ENCODE results near the gene MANBA.
A peak's percentile ranks its signal among the peaks of the same experiment; 100 is the strongest.
"Not testable (repeated sequence)": the region's sequence is repeated elsewhere in the genome, so short reads cannot be mapped to it uniquely, and the experiment has no call there.

The MANBA gene

GRCh38 chr4:102667001-102667400 is 93.8 kb downstream of the MANBA start:
- DNase-seq, result no peak

- peak; percentile 57 for DNase-seq
These were observed 95.2 kb downstream of the MANBA start for GRCh38 chr4:102665527-102665926.

- DNase-seq, result no peak
These were observed 97.7 kb downstream of the MANBA start for GRCh38 chr4:102663073-102663472.

GRCh38 chr4:102657206-102657605 is 103.6 kb downstream of the MANBA start:
- no peak for DNase-seq

DNA sequence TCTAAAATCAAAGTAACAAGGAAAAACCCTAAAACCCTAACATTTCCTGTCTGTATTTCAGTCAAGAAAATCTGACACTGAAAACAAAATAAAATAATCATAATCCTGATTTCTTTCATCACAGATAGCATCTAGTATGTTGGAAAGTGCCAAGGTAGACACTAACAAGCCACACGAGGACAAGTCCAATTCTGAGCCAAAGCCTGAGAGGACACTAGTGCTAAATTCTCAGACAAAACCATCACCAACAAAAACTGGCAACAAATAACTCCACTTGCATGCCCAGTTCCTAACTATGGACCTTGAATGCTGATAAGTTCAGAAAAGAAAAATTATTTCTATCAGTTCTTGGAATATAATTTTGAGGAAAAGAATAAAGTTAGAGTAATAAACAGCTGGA is 113.7 kb downstream of the MANBA start:
- DNase-seq, result no peak

DNA sequence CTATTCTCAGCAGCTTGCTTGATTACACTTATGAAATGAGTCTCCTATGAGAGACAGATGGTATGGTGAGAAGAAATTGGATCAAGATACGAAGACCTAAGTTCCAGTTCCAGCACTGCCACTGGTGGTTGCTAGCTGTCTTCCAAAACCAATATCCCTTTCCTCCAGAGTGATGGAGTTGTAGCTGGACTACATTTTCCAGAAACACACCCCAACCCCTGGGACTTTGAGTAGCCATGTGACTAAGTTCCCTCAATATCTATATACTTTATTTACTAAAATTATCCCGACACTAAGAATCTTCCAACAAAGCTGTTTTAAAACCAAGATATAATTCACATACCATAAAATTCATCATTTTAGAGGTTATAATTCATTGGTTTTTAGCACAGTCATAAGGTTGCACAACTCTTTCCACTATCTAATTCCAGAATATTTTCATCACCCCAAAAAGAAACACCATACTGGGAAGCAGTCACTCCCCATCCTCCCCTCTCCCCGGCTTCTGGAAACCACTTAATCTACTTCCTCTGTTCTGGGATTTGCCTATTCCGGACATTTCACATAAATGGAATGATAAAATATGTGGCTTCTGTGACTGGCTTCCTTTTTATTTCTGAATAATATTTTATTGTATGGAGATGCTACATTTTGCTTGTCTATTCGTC is 118.0 kb downstream of the MANBA start:
- DNase-seq, result no peak

DNA sequence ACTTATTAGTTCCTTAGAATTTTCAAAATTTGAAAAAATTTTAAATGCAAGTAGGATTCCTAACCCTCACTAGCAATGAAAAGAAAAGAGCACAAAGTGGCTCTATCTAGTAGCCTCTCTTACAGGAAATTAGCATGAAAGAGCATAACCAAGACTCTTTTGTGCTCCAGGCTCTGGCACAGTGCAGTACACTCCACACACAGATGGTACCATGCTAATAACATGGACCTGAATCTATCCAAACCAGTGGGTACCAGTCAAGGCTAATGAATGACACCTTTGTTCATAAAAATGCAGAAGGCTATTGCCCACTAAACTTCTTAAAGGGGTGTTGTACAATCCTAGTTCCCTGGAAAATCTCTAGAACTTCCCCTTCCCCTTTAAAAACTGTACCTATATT is 119.0 kb downstream of the MANBA start:
- no peak for DNase-seq

DNA sequence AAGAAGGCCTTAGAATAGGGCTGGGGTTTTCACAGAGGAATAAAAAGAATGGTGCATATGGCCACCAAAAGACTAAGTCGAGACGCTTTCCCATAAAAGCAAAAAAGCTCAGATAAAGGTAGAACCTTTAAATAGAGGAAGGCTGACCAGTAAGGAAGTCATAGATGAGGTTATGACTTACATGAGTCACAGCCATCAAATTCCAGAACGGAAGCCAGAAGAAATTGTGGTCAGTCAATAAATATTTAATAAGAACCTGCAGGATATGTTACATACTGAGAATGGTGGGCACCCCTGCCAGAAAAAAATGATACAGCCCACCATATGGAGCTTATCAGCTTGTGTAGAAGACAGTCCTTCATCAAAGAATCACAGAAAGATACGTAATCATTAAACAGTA is 120.1 kb downstream of the MANBA start:
- no peak for DNase-seq

GRCh38 chr4:102639598-102639997 is 121.2 kb downstream of the MANBA start:
- DNase-seq, result no peak

DNA sequence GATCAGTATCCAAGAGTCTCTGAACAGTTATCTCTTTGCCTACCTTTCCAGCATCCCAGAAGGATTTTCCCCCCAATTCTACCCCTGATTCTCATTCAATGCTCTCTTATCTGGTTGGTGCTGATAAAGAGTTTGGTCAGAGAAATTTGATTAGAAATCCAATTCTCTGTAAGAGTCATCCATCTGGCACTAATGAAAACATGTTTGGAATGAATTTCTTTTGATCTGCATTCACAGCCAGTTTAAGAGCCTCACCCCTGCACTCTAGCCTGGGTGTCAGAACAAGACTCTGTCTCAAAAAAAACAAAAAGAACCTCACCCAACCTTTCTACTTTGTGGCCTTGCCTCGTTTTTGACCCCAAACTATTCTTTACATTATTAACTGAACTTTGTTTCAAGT is 122.1 kb downstream of the MANBA start:
- no peak for DNase-seq

DNA sequence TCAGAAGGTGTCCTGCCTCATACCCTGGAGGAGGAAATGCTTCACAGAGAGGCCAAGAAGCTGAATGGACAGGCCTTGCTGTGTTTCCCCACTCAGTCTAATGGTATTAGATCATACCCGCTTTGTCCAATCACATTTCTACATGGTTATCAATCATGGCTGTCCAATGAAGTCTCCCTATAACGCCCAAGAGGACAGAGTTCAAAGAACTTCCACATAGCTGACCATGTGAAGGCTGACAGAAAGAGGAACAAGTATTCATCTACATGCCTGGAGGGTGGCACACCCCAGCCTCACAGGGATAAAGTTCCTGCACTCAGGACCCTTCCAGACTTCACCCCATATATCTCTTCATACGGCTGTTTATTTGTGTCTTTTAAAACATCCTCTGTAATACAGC is 123.4 kb downstream of the MANBA start:
- no peak for DNase-seq

DNA sequence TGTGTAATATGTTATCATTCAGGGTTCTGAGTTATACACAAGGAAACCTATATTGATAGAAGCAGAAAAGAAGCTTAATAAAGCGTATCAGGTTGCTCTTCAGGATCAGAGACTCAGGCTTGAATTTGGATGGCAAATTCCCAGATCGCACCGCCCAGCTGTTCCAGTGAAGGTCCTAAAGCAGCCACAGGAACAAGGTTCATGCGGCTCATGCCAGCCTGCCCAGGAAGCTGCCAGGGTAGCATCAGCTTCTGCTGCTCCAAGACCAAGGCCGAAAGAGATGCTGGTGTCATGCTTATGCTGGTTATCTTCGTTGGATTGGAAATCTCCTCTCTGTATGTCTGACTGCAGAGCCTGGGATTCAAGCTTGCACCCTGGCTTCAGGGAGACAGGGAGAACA is 127.7 kb downstream of the MANBA start:
- no peak for DNase-seq

DNA sequence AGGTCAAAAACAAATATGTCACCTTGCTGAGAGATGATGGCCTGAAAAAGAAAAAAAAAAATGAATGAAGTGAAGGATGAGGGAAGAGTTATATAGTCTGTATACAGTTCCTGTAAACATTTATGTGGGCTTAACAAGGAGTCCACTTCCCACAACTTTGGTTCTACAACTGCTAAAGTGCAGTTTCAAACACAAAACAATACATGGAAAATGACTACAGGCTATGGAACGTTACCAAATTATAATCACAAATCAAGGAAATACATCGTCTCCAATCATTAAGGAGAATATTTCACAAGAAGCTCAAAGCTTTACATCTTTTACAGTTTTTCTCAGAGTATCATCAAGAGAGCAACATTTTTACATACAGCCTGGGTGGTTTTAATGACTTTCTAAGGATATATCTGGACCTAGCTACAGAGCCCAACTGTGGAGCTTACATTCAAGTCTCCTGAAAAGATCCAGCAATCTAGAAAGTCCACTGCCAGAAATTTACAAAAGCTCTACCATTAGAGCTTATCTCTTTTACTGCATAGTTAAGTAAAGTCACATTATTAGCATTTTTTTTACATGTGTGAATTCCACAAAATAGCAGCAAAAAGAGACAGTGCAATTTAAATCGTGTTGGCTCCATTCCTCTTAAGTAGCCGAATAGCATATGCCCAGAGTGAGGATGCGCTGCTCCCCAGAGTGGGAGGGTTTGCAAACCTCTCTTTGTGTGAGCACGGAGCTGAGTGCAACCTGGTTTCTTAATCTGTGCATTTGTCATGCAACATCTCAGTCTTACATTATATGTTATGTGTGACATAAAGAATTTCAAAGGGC is 128.3 kb downstream of the MANBA start:
- DNase-seq, result no peak

GRCh38 chr4:102631616-102632015 is 129.2 kb downstream of the MANBA start:
- no peak for DNase-seq

- no peak for DNase-seq
These were observed 131.1 kb downstream of the MANBA start for GRCh38 chr4:102629673-102630072.

DNA sequence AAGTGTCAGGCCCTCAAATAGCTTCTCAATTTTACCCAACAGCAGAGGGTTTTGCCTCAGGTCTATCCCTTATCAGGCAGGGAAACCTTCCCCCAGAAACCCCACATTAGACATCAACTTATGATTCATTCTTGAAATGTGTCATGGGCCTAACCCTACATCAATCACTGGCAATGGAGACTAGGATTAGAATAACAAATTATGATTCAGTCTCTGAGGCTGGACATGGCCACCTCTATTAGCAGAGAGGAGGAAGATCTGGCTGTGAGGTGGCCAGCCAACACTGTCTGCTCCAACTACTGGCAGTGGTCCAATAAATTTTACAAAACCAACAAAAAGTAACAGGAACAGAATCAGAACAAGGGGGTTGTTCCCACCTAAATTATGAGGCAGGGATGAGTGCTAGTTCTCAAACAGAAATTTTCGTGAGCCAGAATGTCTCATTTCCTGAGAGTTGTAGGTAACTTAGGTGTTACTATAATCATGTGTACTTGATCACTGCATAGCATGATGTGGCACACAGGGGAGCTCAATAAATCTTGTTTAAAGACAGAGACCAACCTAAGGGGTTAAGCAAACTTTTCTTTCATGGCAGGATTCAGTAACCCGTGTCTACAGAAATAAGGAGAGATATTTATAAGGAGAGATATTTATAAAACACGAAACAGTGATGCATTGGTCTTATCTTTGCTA is 132.8 kb downstream of the MANBA start:
- no peak for DNase-seq

DNA sequence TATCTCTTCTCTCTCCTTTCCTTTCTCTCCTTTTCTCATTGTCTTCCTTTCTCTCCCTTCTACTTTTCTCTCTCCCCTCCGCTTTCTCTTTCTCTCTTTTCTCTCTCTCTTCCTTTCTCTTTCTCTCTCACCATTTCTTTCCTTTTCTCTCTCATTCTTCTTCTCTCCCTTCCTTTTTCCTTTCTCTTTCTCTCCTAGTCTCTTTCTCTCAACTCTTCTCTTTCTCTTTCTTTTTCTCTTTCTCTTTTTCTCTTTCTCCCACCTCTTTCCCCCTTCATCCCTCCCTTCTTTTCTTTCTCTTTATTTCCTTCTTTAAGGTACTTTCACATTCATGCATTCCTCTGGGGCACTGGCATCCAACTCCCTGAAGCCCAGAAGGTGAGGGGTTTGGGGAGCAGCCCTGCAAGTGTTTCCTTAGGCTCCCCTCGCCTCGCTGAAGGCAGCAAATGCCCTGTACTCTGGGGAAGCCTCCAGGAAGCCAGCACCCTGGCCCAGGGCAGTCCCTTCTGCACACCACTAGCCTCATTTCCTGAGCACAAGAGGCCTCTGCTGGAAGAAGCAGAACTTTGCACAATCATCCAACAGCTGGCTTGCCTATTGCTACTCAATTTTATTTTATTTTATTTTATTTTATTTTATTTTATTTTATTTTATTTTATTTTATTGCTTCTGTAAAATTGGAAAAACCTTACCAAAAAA is 135.4 kb downstream of the MANBA start:
- no peak for DNase-seq

GRCh38 chr4:102624505-102624904 is 136.3 kb downstream of the MANBA start:
- no peak for DNase-seq

GRCh38 chr4:102623622-102624021 is 137.1 kb downstream of the MANBA start:
- DNase-seq, result peak; percentile 34

DNA sequence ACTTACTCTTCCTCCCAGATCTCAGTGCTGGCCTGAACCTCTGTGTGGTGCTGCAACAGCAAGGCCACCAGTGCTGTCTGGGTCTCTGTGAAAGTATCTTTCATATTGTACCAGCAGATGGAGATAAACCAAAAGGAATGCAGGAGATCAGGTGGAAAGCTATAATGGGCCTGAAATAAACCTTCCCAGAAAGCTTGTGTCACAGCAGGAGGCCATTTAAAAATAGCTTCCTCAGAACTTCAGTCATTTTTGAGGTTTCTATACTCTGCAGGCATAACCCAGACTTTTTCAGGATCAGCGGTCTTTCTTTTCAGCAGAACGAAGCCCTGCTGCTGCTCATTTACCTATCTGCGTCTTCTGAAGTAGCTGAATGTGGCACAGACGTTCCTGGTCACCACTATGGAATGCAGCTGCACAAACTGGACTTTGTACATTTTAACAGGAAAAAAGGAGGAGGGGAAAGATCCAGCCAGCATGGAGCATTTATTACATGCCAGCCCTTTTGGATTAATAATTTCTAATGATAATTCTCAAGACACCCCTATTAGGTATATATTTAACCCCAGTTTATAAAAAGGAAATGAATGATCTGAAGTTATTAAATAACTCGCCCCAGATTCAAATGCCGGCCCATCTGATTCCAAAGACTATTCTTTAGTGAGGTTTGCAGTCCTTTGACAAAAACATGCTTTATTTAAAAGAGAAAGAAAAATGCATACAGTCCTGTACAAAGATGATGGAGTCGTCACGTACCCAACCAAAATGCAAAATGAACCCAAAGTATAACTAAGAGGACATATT is 139.9 kb downstream of the MANBA start:
- DNase-seq, result peak; percentile 65

GRCh38 chr4:102619776-102620631 is 140.8 kb downstream of the MANBA start:
- not testable (repeated sequence) for DNase-seq

Data from DMS153 (cell line).